Activated T-helper 2 cell treated with anti-CD3 and anti-CD28 coated beads, Interferon-gamma antibody, Interleukin-2, Interleukin-4, amounts not matched to agents 10 μg/mL and 5 μg/mL and 100 μg/mL, durations not matched to agents 14 hours and 24 hours and 36 hours (primary cell): ENCODE measurements around the gene PNRC2. TPM values are rescaled to one million over a fixed set of nuclear protein-coding genes. Genes with fewer than 3 reads are reported as not detected.
A peak's percentile ranks its signal among the peaks of the same experiment; 100 is the strongest.

Experiments used
- DNase-seq: peaks from one replicate; pipeline ENCODE4 v3.0.0; 2021; ENCODE audit warnings: low spot score
- H3K27ac Mint-ChIP-seq: one replicate; pipeline ENCODE4 v1.8.0; 2021; ENCODE audit warnings: mixed read lengths
- H3K27me3 Mint-ChIP-seq: one replicate; pipeline ENCODE4 v1.8.0; 2021; ENCODE audit warnings: low read depth, mixed read lengths
- H3K36me3 Mint-ChIP-seq: one replicate; pipeline ENCODE4 v1.8.0; 2021; ENCODE audit warnings: low read depth, mixed read lengths
- H3K4me1 Mint-ChIP-seq: one replicate; pipeline ENCODE4 v1.8.0; 2021; ENCODE audit warnings: low read depth, mixed read lengths
- H3K4me3 Mint-ChIP-seq: one replicate; pipeline ENCODE4 v1.8.0; 2021; ENCODE audit warnings: low read depth, mild to moderate bottlenecking, moderate library complexity, mixed read lengths
- H3K9me3 Mint-ChIP-seq: one replicate; pipeline ENCODE4 v1.8.0; 2021; ENCODE audit warnings: mixed read lengths
- intact Hi-C: fragments of 100-400 bp; cut with micrococcal nuclease; formaldehyde crosslinking; loops from one replicate; pipeline ENCODE4 v1.15.1; 2023
- total RNA-seq: library from RNA; stranded (reverse); gene quantifications from 2 replicates; pipeline ENCODE4 v1.2.3, GENCODE V29; 2022

The PNRC2 gene, protein sequence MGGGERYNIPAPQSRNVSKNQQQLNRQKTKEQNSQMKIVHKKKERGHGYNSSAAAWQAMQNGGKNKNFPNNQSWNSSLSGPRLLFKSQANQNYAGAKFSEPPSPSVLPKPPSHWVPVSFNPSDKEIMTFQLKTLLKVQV
- total RNA-seq: 111 and 137 TPM in 2 replicates

DNA sequence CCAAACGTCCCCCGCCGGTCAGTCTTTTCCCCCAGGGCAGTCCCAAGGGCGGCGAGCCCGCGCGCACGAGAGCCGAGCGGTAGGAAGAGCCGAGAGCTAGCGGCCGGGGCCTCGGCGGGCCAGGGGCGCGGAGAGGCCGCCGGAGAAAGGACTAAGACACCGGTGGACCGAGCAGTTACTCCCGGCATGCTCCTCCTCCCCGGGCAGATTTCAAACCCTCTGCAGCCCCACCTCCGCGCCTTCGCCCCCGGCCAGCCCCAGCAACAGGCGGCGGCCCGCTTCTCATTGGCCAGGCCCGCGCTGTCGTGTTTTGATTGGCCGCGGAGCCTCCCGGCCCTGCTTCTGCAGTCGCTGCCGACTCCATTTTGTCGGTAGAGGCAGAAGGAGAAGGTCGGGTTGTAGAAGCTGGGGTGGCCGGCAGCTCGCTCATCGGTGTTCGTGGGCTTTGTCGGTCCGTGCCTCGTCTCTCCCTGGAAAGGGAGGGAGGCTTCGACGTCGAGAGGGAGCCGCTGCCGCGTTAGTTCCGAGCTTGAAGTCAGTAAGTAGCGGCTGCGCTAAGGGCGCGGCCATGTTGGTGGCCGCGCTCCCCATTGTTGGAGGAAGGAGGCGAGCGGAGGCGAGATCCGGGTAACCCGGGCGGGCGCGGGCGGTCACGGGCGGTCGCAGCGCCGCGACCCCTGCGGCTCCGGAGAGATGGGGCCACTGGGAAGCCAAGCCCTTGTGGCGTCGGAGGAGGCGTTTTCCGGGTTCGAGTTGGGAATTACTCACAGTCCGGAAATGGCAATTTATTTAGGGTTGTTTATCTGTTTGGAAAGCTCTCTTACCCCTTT lies at the start of gene PNRC2:
Gene PNRC2, plus strand, starts transcription at position 368 of the 830 bp plus-strand sequence. CDS start 1,630 bp downstream, outside the sequence.
- peak within 1 kb of the TSS; percentile 99 for H3K4me3 Mint-ChIP-seq
- DNase-seq: peak; percentile 96
- H3K27me3 Mint-ChIP-seq: no peaks in the 10 kb centered on the region
- peak within 1 kb of the TSS; percentile 100 for H3K27ac Mint-ChIP-seq
- H3K36me3 Mint-ChIP-seq: peaks cover 39% of the 10 kb centered on the region
- intact Hi-C loops: loop anchor here (1.0 to 5.0 kb wide), 2 partner anchors 21 to 92 kb away; partner anchors contain the start of genes FUCA1 and SRSF10
- H3K4me1 Mint-ChIP-seq: peaks cover 56% of the 10 kb centered on the region
- H3K9me3 Mint-ChIP-seq: no peaks in the 10 kb centered on the region

DNA sequence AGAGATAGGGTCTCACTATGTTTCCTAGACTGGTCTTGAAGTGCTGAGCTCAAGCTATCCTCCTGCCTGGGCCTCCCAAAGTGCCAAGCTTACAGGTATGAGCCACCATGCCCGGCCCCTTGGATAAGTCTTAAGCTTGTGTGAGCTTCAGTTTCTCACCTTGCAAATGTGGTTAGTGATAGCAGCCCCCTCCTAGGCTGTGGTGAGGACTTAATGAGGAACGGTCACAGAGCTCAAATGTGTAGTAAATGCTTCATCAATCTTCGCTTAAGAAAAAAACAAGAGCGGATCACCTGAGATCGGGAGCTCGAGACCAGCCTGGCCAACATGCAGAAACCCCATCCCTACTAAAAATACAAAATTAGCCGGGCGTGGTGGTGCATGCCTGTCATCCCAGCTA lies 49.5 kb upstream of the PNRC2 start:
- peaks cover 46% of the 10 kb centered on the region for H3K4me1 Mint-ChIP-seq
- intact Hi-C loops: no loop called here
- H3K27me3 Mint-ChIP-seq: no peaks in the 10 kb centered on the region
- H3K27ac Mint-ChIP-seq: no peak overlapping the region
- H3K36me3 Mint-ChIP-seq: no peaks in the 10 kb centered on the region
- H3K9me3 Mint-ChIP-seq: no peaks in the 10 kb centered on the region
- H3K4me3 Mint-ChIP-seq: no peak overlapping the region
- DNase-seq: no peak

DNA sequence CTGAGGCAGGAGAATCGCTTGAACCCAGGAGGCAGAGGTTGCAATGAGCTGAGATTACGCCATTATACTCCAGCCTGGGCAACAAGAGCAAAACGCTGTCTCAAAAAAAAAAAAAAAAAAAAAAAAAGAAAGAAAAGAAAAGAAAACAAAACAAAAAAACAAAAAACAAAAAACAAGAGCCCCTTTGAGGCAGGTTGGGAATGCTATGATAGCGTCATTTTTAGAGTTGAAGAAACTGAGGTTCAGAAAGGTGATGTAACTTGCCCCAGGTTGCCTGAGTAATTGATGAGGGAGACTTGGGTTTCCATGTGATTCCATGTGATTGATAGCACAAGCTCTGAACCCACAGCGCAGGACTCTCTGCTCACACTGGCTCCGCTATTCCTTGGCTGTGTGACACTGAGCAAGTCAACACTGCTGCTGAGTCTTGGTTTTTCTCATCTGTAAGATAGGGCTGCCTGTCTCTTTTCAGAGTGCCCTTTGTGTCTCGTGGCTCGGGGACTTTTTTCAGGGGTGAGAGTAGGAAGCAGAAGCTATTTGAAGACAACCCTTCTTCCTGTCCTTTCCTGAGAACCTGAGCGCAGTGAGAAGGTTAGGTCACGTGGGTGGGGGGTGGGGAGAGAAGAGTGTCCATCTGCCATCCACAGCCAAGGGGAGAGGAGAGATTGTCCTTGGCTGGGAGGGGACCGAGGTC lies 48.9 kb upstream of the PNRC2 start:
- Mint-ChIP-seq H3K4me3 (no peak overlapping the region), H3K27ac (peak overlapping the region; percentile 48), H3K36me3 (no peaks in the 10 kb centered on the region), H3K27me3 (no peaks in the 10 kb centered on the region), H3K9me3 (no peaks in the 10 kb centered on the region), H3K4me1 (peaks cover 45% of the 10 kb centered on the region)
- no peak for DNase-seq
- intact Hi-C loops: no loop called here

DNA sequence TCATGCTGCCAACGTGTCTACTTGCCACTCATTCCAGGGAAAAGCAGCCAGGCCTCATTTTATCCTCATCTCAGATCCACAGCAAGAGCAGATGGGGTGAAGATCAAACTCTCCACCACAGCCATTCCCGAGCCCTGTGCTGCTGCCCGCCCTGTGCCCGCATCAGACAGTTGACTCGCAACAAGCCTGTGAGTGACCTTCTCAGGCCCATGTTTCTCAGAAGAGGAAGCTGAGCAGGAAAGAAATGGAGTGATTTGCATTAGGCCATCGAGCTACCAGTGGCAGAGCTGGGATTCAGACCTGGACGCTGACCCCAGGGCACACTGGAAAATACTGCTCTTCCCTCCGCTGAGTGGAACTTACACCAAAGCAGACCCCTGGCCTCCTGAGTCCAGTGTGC lies 47.7 kb upstream of the PNRC2 start:
- Mint-ChIP-seq H3K36me3 (no peaks in the 10 kb centered on the region), H3K4me1 (peaks cover 47% of the 10 kb centered on the region), H3K9me3 (no peaks in the 10 kb centered on the region), H3K4me3 (no peak overlapping the region), H3K27me3 (no peaks in the 10 kb centered on the region), H3K27ac (no peak overlapping the region)
- intact Hi-C loops: no loop called here
- DNase-seq: no peak

DNA sequence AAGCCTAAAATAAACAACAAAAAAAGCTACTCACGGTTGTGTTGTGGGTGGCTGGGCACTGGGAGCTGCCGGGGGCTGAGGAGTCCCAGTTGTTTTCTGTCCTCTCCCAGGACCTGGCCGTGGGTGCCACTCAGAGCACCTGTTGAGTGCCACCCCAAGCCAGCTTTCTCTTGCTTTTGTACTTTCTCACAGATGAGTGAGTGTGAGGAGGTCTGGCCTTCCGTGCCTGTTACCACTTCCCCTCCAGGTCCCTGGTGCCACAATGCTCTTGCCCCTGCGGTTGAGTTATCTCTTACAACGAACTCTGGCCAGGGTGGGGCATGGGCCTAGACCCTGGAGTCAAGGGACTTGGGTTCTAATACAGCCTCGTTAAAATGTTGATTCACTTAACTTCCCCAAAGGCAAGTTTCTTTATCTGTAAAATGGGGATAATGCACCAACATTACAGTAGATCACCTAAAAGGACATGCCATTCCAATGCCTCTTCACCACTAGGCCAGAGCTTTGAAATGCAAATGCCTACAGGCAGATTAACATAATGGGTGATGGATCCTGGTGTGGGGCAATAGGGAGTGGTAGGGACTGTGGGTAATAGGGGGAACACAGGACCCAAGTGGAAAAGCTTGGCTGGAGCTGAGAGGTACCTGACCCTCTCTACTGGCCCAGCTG lies 46.3 kb upstream of the PNRC2 start, which contains the start of gene CNR2:
Gene CNR2, minus strand, starts transcription at position 151 of the 669 bp plus-strand sequence. CDS start 37,745 bp downstream, outside the sequence.
- no peak for DNase-seq
- intact Hi-C loops: no loop called here
- Mint-ChIP-seq H3K4me3 (no peak within 1 kb of the TSS), H3K27me3 (no peaks in the 10 kb centered on the region), H3K4me1 (peaks cover 47% of the 10 kb centered on the region), H3K27ac (no peak within 1 kb of the TSS), H3K36me3 (no peaks in the 10 kb centered on the region), H3K9me3 (no peaks in the 10 kb centered on the region)

DNA sequence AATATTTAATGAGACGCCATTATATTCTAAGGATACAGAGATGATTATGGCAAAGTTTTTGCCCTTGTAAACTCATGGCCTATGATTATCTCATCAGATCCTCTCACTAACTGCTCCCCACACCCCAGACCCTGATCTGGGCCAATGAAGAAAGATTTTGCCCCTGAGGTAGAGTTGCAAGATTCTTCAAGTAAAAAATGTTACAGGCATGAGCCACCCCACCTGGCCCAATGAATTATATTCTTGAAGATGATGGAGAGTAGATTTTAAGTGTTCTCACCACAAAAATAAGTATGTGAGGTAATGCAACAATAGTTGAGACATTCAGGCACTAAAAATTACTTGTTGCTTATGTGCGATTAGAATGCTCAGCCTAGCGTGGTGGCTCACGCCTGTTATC lies 44.7 kb upstream of the PNRC2 start:
- no peak overlapping the region for H3K27ac Mint-ChIP-seq
- intact Hi-C loops: loop anchor here (5.0 kb wide), 1 partner anchor 88 kb away; the partner anchor contains the start of gene HMGCL
- no peaks in the 10 kb centered on the region for H3K9me3 Mint-ChIP-seq
- DNase-seq: no peak
- no peak overlapping the region for H3K4me3 Mint-ChIP-seq
- peaks cover 32% of the 10 kb centered on the region for H3K4me1 Mint-ChIP-seq
- no peaks in the 10 kb centered on the region for H3K36me3 Mint-ChIP-seq
- H3K27me3 Mint-ChIP-seq: no peaks in the 10 kb centered on the region

DNA sequence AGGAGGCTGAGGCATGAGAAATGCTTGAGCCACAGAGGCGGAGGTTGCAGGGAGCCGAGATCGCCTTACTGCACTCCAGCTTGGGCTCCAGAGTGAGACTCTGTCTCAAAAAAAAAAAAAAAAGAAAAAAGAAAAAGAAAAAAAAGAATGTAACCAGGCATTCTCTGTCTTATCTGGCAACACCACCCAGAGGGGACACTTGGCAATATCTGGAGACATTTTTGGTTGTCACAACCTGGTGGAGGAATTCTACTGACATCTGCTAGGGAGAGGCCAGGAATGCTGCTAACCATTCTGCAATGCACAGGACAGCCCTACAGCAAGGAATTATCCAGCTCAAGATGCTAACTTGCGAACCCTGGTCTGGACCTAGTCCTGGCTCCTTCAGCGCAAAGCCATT lies 44.2 kb upstream of the PNRC2 start:
- Mint-ChIP-seq H3K27ac (no peak overlapping the region), H3K27me3 (no peaks in the 10 kb centered on the region), H3K4me1 (peaks cover 29% of the 10 kb centered on the region), H3K36me3 (no peaks in the 10 kb centered on the region), H3K4me3 (no peak overlapping the region), H3K9me3 (no peaks in the 10 kb centered on the region)
- DNase-seq: no peak
- intact Hi-C loops: loop anchor here (5.0 kb wide), 1 partner anchor 88 kb away; the partner anchor contains the start of gene HMGCL

DNA sequence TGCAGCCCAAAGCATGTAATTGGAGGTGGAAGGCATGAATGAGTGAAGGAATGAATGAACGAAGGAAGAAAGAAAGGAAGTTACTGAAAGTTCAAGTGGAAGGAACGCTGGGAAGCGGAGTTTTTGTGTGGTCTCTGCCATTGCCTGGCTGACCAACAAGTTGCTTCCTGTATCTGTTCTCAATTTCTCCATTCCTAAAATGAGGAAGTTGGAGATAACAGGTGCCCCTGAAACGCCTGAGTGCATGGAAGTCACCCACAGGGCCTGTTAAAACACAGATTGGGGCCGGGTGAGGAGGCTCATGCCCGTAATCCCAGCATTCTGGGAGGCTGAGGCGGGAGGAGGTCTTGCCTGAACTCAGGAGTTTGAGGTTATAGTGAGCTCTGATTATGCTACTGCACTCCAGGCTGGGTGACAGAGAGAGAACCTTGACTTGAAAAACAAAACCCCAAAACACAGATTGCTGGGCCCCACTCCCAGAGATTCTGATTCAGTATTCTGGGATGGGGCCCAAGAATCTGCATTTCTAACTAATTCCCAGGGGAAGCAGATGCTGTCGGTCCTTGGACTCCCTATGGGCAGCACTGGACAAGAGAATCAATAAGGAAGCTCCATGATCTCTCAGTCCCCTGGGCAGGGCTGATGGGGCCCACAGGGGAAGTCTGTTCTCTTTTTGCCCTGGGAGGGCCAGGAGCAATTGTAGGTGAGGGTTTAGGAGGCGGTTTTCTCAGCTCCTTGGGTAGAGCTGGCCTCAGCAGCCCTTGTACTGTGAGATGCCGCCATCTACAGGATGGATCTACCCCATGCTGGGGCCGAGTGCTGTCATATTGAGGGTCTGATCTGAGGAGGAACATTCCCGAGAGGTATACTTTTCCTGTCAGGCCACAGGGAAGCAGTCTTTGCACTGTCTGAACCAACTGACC lies 43.2 kb upstream of the PNRC2 start:
- intact Hi-C loops: loop anchor here (1.0 to 5.0 kb wide), 3 partner anchors 89 to 144 kb away; partner anchors contain the start of gene HMGCL
- Mint-ChIP-seq H3K9me3 (no peaks in the 10 kb centered on the region), H3K36me3 (no peaks in the 10 kb centered on the region), H3K27me3 (no peaks in the 10 kb centered on the region), H3K4me1 (peaks cover 21% of the 10 kb centered on the region), H3K4me3 (no peak overlapping the region), H3K27ac (no peak overlapping the region)
- peak; percentile 32 for DNase-seq

DNA sequence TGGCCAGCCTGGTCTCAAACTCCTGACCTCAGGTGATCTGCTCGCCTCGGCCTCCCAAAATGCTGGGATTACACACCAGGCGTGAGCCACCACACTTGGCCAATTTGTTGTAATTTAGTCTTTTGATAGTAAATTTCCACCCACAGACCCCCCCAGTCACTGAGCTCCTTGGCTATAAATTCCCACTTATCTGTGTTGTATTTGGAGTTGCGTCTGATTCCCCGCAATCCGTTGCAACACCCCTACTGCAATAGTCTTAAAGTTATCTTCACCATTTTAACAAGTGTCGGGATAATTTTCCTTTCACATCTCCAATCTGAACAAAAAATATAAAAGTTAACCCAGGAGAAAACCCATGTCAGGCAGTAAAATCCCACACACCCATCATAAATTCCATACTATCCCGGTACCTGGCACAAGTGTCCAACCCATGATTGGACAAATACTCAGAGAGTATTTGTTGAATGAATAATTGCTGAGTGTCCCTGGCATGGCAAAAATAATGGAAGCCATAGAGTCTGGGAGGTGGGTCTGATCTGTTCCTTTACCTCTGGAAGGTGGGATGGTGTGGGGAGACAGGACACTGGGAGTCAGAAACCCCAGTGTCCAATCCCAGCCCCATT lies 37.2 kb upstream of the PNRC2 start:
- H3K36me3 Mint-ChIP-seq: no peaks in the 10 kb centered on the region
- no peak overlapping the region for H3K4me3 Mint-ChIP-seq
- intact Hi-C loops: no loop called here
- no peak for DNase-seq
- H3K27ac Mint-ChIP-seq: no peak overlapping the region
- H3K9me3 Mint-ChIP-seq: no peaks in the 10 kb centered on the region
- no peaks in the 10 kb centered on the region for H3K4me1 Mint-ChIP-seq
- H3K27me3 Mint-ChIP-seq: peaks cover 6% of the 10 kb centered on the region

DNA sequence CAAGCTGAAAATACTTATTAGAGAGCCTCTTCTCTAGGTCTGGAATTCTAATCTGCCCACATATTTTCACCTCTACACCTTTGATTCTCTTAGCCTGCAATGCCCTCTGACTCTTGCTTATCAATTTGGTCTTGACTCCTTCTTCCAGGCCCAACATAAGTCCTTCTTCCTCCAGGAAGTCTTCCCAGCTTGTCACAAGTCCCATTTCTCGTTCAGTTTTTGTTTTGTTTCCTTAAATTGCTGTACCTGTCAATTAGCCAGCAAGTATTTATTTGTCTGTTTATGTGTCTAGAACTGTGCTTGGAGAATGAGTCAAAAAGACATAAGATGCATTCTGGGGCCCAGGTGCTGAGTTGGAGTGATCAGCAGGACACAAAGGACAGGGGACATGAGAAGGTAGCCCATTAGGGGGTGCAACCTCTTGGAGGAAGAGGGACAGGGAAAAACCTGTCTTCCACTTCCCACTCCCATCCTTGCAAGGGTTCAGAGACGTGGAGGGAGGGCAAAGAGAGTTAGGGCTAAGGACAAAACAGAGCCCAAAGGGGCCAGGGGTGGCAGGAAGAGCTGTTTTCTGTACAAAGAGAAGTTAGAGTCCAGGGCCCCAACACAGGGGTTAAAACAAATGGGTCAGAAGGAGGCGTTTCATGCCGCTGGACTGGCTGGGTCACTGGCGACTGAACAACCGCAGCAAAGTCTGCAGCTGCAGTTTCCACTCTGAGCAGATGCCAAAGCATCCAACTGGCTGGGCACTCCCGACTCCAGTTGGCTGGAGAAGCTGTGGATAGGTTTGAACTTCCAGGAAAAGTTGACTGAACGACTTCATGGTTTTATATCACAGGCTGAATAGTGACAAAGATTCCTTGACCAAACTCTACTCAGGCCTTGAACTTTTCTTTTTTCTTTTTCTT lies 35.8 kb upstream of the PNRC2 start:
- Mint-ChIP-seq H3K9me3 (no peaks in the 10 kb centered on the region), H3K4me3 (no peak overlapping the region), H3K4me1 (no peaks in the 10 kb centered on the region), H3K36me3 (no peaks in the 10 kb centered on the region), H3K27me3 (peaks cover 6% of the 10 kb centered on the region), H3K27ac (no peak overlapping the region)
- DNase-seq: no peak
- intact Hi-C loops: no loop called here

DNA sequence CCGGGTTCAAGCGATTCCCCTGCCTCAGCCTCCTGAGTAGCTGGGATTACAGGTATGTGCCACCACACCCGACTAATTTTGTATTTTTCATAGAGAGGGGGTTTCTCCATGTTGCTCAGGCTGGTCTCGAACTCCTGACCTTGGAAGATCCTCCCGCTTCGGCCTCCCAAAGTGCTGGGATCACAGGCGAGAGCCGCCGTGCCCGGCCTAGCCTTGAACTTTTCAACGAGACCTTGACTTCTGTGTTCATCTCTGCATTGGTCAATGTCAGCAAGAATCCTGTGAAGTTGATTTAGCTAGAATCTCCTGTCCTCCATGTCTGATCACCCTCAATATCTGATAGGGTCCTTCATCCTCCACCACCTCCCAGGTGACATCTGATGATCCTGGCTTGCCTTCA lies 35.0 kb upstream of the PNRC2 start:
- Mint-ChIP-seq H3K9me3 (no peaks in the 10 kb centered on the region), H3K4me3 (no peak overlapping the region), H3K27ac (no peak overlapping the region), H3K4me1 (no peaks in the 10 kb centered on the region), H3K36me3 (no peaks in the 10 kb centered on the region), H3K27me3 (peaks cover 9% of the 10 kb centered on the region)
- intact Hi-C loops: no loop called here
- no peak for DNase-seq
